ENCODE measurements around the gene CRHR1.

The CRHR1 gene

DNA sequence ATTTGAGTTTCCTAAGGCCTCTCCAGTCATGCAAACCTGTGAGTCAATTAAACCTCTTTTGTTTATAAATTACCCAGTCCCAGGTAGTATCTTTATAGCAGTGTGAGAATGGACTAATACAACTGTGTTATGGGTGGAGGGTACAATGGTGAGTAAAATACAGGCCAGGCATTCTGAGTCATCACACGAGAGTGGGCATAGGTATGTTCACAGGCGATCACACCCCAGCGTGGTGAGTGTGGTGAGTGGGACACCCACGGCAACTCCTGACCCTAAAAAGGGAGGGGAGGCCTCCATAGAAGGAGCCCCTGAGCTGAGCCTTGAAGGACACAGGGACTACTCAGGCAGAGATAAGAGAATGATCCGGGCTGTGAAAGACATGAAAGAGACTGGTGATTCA lies 87.6 kb downstream of the CRHR1 start:
- no peak for DNase-seq

DNA sequence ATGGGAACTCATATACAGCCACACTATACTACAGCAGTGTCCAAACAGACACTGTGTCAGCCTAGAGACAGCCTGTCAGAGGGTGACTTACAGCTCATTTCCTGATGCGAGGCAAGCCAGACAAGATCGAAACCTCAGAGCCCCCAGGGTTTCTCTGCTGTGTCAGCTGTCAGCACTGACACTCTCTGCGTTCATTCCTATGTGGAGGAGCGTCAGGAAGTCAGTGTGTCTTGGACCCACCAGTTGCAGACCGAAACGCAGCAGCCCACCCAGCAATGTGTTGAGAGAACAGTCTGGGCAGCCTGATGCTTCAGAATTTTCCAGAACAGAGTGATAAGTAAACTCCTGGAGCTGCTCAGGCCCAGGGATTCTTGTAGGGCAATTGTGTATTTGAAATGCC lies 89.6 kb downstream of the CRHR1 start:
- no peak for DNase-seq

DNA sequence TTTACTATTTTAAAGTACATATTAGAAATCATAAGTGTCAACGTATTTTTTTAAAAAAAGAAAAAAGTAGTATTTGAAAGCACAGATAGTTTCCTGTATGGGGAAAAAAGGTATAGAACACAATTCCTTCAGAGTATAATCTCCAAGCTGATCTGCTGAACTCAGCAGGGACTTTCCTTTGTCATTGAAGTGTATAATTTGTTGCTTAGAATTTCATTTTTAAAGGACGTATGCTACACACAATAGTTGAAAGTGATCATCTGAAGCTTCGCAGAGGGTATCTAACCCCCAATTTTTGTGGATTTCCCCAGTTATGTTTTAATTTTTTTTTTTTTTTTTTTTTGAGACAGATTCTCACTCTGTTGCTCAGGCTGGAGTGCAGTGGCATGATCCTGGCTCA lies 90.0 kb downstream of the CRHR1 start:
- no peak for DNase-seq

DNA sequence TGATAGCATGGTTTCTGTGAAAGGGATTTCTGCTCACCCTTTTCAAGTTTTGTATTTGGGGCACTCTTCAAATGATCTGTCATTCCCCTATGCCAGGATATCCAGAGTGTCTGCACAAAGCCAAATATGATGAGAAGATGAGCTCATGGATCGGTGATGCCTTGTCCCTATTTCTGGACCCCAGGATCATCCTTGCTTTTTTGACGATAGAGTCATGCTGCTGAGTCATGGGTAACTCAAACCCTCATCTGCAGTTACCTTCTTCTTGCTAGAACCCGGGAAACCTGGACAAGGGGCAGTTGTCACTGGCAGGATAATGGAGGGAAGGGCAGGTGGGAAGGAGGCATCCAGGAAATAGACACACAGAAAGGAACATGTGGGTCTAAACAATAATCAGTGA lies 92.4 kb downstream of the CRHR1 start:
- no peak for DNase-seq

DNA sequence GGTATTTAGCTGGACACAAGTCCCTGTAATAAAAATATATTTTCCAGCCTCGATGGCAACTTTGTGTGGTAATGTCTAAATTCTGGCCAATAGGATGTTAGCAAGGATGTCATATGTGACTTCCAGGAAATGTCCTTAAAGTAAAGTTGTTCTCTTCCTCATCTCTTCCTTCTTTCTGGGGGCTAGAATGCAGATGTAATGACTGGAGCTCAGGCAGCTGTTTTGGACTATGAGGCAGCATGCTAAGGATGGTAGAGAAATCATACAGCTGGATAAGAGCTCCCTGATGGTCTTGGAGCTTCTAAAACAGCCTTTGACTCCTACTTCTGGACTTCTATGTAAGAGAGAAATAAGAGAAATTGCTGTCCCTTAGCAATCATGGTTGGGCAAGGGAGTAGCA lies 93.3 kb downstream of the CRHR1 start:
- DNase-seq = no peak

DNA sequence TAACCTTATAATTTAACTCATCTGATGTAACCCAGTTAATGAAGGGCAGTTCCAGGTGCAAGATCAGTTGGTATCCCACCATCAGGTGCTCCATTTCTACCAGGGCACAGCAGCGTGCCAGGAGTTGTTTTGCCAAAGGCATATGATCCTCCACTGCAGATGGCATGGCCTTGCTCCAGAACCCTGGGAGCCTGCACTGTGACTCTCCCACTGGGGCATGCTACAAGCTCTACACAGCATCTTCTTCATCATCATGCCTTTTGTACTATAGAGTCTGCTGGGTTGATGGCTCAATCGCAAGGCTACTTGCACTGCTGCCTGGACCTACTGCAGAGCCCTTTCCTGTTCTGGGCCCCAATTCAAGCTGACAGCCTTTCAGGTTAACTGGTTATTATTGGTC lies 98.9 kb downstream of the CRHR1 start:
- DNase-seq = no peak

Data from NCI-H1436 (cell line).